ENCODE results near the gene ADAMTS17.

The ADAMTS17 gene

DNA sequence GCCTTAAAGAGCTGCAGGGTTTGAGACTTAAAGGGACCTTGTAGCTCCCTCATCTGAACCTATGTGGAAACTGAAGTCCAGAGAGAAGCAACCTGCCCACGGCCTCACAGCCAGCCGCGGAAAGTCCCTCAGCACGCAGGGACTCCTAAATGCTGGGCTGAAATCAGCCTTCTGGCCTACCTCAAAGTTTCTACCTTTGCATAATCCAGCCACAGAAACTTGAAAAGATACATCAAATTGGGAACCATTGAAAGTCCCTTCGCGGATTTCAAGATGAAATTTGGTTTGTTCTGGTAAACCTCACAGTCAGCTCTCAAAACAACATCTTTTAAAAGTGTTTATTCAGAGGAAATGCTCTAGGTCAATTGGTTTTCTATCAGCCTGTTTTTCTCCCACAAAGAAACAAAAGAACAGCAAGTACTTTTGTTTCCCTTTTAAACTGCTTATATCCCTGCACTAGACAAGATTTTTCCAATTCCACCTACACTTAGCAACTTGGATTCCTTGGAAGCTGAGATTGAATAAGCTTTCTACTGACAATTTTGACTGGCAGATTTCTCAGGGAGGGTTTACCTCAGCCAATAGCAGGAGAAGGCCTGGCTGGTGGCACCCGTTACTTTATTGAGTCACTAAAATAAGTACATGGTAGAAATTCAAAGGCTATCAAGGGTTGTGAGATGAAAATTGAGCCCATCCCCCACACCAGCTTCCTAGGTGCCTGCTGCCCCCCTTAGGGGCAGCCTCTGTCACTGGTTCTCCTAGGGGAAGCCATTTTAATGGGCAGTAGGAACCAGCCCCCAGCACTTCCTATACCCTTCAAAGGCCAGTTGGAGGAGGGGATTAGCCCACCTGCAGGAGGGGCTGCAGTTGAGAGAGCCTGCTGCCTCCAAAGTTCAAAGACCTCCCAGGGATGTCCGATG, 171.2 kb downstream of the ADAMTS17 start:
- no peak for DNase-seq (ENCODE audit: low spot score)

DNA sequence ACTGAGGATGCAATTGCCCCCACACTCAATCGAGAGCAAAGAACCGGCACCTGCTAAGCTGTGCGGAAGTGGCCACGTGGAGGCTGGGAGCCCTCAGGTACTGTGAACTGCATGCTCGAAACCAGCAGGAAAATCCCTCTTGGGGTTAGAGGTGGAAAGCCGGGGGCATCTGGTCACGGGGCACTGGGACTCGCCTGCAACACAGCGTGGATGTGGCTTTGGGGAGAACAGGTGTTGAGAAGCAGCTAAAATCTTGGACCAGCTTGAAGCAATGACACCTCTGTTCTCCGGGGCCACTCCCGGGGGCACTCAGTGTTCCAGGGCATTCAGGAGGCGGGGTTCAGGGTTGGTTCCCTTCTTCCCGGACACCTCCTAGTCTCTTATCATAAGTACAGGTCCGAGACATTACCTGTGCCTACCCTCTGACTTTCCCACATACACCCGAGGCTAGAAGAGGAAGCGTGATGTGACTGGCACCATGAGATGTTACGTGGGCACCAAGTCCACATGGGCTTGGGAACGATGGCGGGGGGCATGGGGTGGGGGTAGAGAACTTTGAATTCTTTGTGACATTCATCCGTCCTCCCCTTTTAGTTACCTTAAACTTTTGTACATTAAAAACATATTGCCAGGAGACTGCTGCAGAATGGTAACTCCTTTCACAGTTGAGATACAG, 172.0 kb downstream of the ADAMTS17 start:
- DNase-seq (ENCODE audit: low spot score), result no peak

DNA sequence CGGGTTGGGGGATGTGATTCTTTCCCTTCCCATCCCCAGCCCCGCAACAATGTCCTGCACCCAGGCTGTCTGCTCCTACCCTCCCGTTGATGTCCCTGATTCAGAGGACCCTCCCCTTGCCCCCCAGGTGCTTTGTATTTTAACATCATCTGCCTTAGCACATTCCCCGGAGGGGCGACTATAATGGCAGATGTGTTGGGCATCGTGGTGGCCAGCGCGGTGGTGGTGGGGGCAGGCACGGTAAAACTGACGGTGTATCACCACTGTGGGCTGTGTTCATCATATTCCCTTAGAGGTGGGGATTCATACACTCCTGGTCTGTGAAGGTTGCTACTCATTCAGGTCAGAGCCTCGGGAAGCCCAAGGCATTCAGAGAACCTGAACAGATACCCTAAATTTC, 173.0 kb downstream of the ADAMTS17 start:
- no peak for DNase-seq (ENCODE audit: low spot score)

DNA sequence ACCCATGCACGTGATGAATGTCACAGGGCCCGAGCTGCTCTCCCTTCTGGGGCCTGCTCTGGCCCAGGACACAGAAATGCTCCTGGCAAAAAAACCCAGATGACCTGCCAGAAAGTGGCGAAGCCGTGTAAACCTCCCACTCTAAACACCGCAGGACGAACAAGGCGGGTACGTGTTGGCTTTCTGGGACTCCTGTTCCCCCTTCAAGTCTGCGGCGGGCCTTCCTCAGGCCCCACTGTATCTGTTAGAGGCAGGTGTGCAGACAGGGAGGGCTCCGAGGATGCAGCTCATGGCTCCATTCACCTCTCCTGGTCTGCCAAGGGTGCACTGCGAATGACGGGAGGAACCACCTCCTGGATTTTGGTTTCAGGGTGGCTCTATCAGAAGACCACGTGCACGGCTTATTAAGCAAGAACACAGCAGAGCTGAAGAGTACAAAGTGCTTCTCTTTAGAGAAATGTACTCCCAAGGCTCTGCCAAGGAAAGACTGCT, 173.8 kb downstream of the ADAMTS17 start:
- peak; percentile 25 for DNase-seq (ENCODE audit: low spot score)

DNA sequence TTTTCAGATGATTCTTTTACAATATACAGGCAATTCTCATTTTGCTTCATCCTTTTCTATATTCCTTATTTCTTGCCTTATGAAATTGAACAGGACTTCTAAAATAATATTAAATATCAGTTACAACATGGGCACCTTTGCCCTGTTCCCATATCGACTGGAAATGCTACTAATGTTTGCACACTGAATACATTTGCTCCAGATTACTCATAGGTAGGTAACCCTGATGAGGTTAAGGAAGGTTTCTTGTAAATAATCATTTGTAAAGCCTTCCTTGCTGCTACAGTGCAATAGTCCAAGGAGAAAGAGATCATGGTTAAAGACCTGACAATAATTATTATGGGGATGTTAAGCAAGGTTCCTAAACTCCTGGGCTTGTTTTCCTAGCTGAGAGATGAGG, 175.5 kb downstream of the ADAMTS17 start:
- no peak for DNase-seq (ENCODE audit: low spot score)

DNA sequence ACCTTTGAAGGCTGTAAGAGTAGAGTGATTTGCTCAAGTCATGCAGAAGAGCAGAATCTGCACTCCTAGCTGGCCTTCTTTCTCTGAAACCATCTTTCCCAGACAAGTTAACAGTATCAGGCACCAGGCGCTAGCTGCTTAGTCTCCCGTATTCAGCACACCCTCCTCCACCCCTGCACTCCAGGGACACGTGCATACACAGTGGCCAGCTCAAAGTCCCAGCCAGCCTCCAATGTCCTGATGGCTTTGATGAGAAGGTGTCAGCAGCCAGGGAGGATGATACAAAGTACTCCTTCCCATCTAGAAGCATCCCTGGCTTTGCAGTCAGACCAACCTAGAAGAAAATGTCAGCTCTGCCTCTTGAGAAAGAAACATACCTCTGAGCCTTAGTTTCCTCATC, 177.8 kb downstream of the ADAMTS17 start:
- no peak for DNase-seq (ENCODE audit: low spot score)

DNA sequence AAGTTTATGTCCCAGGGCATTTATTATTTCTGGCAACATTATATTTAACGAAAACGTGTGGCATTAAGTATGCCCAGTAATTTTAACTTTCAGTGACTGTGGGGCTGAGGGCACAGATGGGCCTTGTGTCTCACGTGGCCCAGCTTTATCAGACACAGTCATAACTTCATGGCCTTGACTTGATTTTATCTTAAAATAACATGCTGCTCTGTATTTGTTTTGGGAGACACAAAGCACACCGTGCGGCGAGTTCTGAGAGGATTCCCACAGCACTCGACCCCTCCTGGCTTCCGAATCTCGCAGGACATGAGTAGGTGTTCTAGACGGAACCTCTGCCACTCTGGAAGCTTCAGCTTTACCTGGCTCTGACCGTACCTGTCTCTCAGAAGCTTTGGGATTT, 180.8 kb downstream of the ADAMTS17 start:
- DNase-seq (ENCODE audit: low spot score), result no peak

DNA sequence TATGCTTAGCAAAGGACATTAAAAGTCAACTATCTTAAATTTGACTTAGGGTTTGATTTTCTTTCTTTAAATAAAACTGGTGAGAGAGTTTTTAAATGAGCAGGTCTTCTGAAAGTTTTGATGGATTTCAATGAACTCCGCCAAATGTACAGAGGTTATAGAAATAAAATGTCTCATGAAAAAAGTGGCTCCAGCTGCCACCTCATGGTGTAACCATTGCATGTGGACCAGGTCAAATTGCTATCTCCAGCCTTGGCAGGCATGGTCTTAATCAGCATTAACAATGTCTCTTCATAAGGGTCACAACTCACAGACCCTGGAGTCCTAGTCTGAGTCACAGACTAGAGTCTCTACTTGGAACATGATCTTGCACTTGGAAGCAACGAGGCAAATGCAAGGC, 182.3 kb downstream of the ADAMTS17 start:
- DNase-seq (ENCODE audit: low spot score), result no peak

DNA sequence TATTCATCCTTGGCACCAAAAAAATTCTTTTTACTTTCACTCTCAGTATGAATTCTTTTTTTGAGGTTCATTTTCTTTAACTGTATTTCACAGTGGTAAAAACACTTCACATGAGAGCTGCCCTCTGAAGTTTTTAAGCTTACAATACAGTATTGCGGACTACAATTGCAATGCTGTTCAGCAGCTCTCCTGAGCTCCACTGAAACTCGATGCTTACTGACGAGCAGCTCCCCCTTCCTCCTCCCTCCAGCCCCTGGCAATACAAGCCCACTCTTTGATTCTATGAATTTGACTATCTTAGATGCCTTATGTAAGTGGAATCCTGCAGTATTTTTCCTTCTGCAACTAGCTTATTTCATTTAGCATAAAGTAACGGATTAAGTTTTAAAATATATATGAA, 183.4 kb downstream of the ADAMTS17 start:
- DNase-seq (ENCODE audit: low spot score), result no peak

DNA sequence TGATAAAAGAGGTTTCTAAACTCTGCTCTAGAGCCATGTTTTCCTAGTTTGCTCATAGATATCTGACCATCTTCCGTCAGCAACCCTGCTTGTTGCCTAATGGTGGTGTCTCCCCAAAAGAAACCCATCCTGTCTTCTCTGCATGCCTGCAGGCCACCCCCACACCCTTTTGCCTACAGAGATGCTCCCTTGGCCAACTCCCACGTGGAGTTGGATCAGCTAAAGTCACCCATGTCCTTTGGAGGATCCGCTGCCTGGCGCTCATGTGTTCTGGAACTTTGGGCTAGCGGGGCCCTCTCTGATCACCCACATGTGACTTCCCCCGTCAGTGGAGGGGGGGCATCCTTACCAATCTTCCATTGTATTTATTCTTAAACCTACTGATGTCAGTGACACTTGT, 185.6 kb downstream of the ADAMTS17 start:
- DNase-seq (ENCODE audit: low spot score), result no peak

DNA sequence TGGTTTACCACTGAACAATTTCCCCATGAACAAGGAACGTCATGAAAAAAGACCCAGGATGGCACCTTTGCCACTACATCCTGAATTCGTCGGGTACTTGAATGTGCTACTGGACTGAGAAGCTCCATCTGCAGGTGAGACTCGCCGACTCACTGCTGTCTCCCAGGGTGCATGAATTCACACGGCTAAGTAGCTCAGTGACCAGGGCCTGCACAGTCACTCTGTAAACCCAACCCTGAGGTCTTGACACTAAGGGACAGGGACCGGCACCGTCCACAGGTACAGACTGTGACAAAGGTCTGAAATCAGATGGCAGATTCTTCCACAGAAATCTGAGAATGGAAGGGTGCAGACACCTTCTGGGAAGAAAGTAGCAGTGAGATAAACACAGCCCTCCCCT, 187.4 kb downstream of the ADAMTS17 start:
- DNase-seq (ENCODE audit: low spot score), result no peak

DNA sequence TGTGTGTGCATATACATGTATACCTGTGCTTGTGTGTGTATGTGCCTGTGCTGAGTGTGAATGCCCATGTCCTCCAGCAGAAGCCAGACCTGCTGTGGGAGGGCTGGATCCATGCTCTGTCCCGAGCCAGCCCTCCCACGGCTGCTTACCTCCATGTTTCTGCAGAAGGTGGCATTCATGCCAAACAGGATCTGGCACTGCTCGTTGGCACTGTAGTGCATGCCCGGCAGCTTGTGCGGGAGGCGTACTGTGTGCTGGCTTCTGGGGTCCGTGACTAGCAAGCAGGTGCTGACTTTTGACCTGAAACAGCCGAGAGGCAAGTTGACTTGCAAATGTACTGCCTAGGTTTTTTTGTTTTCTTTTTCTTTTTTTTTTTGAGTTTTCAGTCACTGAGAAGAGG, 189.3 kb downstream of the ADAMTS17 start:
- peak; percentile 49 for DNase-seq (ENCODE audit: low spot score)

DNA sequence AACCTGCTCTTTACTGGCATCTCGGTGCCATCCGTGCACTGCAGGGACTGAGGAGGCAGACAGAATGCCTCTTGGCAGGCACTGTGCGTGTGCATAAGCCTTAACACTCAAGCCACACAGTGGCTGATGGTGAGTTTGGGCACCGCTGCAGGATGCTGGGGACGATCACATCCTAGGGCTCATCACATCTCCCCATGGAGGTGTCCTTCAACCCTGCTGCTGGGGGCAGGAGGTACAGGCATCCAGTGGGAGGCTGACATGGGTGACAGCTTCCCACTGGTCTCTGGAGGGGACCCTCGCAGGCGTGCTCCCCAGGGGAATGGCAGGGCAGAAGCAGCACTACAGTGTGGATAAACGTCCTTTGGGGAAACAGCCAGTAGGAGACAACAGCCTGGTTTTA, 190.9 kb downstream of the ADAMTS17 start:
- no peak for DNase-seq (ENCODE audit: low spot score)

DNA sequence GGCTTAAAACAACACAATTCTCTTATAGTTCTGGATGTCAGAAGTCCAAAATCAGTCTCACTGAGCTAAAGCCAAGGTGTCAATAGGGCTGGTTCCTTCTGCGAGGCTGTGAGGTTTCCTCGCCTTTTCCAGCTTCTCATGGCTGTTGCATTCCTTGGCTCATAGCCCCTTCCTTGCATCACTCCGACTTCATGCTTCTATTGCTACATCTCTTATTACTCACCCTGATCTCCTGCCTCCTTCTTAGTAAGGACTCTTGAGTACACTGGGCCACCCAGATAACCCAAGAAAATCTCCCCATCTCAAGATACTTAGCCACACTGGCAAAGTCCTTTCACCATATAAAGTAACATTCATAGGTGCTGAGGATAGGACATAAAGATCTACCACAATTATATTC, 193.9 kb downstream of the ADAMTS17 start:
- DNase-seq (ENCODE audit: low spot score), result no peak

DNA sequence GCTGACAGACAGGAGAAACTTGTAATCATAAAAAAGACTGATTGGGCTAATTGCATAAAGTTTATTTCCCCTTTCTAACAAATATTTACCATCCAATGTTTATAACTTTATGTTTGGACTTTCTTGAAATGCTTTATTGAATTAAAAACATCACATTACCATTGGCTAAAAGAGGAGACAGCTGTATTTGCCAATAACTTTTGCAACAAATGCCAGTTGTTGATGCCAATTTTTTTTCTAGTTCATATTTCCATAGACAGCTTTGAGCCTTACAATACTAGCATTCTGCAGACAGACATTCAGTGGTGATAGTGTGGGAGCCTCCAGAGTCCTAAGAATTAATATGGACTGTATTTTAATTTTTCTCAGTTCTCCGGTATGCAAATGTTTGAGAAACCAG, 198.4 kb downstream of the ADAMTS17 start:
- DNase-seq (ENCODE audit: low spot score), result no peak

DNA sequence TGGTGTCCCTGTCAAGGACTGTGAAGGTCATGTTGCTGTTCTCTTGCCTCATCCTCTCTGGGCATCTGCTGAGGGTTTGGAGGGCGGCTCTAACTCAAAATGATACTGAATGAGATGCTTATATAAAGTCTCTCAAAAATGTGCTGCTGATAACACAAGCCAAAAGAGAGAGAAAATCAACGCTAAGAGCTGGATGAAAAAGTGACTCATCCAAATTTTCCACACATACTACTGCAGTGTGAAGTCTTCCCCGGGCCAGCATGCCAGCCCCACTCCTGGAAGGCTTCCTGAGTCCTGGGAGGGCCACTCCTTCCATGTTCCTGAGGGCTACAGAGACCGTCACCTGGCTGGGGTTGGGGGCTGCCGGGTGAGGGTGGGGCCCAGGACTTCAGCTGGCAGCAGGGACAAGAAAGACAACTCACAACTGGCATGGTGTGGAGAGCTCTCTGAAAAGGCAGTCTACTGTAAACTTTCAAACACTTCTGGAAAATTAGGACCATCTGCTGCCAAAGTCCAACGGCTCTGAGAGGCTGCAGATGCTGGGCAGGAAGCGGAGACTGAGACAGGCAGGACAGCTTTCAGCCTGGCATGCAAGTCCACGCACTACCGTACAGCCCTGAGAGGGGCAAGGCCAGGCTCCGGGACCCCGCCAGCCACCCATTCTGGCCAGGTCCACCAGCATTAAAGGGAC, 200.3 kb downstream of the ADAMTS17 start:
- peak; percentile 13 for DNase-seq (ENCODE audit: low spot score)

DNA sequence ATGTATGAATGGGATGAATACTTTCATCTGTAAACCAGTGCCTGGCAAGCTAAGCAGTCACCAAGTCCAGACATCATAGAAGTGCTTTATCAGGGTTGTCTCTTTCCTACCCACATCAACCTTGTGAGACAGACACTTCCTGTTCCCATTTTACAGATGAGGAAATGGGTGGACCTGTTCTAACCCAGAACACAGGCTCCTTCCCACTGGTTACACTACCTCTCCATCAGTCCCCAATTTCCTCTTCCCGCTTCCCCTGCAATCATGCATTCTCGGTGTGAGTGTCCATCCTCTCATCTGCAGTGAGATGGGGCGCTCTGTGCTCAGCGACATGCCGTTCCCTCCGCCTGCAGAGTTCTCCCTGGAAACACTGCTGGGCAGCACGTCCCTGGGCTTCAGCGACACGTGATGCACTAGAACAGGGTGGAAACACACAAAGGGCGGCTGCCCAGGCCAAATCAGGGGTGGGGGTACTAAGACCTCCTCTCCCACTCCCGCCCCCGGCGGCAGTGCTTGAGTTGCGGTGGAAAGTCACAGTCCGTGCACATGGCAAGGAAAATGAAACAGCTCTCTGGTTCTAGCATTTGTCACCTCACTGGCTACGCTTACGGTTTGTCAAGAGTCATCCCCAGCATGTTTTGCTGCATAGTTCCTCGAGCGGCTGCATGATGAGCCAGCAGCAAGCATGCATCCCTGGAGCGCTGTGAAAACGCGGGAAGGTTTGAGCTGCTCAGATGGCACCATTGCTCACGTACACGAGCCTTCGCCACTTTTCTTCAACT, 201.1 kb downstream of the ADAMTS17 start:
- DNase-seq (ENCODE audit: low spot score), result peak; percentile 55

DNA sequence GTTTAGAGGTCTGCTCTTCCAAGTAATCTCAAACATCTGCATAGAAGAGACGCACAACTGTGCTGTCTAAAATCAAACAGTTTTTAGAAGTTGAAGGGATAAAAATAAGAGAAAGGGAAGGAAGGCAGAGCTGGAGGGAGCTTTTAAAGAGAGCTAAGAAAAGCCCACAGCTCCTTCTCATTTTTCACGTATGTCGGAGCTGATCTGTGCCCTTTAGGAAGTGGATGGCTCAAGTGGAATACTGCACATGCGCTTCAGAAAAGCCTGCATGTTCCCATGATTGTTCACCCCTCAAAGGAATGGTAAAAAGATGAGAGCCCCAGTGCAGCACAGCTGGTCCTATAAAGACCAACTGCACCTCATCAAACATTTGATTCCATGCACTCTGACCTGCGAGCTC, 207.2 kb downstream of the ADAMTS17 start:
- DNase-seq (ENCODE audit: low spot score), result no peak

DNA sequence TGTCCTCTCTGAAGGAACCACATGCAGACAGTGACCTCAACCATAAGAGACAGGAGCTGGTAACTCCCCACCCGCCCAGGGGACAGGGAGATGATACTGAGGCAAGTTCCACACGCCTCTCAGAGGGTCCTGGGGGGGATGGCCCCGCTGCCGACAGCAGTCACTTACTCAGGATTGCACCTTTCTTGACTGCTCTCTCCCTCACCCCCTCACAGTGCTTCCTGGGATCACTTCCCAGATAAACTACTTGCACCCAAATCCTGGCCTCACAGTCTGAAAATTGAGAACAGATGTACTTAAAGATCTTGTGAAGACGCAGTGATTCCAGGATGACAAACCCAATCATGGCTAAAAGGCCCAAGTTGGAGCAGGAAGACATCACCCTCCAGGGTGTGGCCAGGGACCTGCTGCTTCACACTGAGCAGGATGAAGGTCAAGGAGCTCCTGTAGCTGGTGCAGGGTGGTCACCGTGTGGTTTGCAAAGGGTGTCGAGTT, 207.6 kb downstream of the ADAMTS17 start:
- no peak for DNase-seq (ENCODE audit: low spot score)

DNA sequence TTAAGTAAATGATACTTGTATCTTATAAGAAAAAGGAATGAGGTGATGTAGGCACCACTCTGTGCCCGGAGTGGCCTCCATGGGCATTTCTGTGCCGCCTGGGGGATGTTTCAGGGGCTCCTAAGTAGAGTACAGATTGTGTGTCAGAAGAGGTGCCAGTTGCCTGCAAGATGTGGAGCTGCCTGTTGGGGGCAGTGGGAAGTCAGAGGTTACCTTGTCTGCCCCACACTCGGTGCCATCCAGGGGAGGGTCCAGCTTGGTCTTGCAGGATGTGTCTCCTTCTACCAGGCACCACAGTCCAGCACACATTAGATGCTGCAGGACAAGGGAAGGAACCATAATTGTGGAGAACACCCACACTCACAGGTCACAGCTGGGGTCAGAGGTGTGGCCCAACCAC, 208.8 kb downstream of the ADAMTS17 start:
- no peak for DNase-seq (ENCODE audit: low spot score)

DNA sequence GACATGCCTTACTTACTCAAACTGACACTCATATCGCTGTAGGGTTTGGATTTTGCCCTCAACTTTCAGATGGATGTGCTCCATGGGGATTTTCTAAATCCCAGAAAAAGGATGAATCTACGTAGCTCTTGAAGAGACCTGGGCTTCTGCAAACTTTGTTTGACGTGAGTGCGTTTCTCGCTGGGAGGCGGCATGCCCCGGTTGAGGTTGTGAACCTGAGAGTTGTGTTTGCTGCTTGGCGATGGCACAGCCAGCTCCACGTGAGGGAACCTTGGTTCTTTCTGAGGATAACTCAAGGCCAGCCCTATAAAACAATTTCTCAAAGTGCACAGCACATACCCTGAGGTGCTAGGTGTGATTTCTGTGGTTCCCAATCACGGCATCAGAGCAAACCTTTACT, 209.5 kb downstream of the ADAMTS17 start:
- no peak for DNase-seq (ENCODE audit: low spot score)

Data from Ammon's horn (tissue), 1 donor.